GM12878 (cell line): Measurements from ENCODE around the gene GALNT16.

ENCODE experiments used
- CEBPB ChIP-seq, 2 experiments: fragments of 150-350 bp in 1 of 2; IDR thresholded peaks; 2 replicates each; pipeline ENCODE4 v1.6.1; 2012 to 2014; ENCODE audit warnings: low read depth in 2 of 2, low read length in 2 of 2, borderline replicate concordance in 1 of 2, inconsistent platforms in 1 of 2
- SP1 ChIP-seq: IDR thresholded peaks from one replicate; pipeline ENCODE4 v1.6.1; 2011; ENCODE audit warnings: low read depth, low read length
- TAF1 ChIP-seq: IDR thresholded peaks from 2 replicates; pipeline ENCODE4 v1.6.1; 2011; ENCODE audit warnings: mild to moderate bottlenecking, low read depth, low read length, borderline replicate concordance
- ZBTB4 ChIP-seq: fragments of 450-650 bp; formaldehyde crosslinking; IDR thresholded peaks from 2 replicates; pipeline ENCODE4 v1.4.0; 2022; ENCODE audit warnings: mild to moderate bottlenecking, moderate library complexity
- TF ChIP-seq, protein P1 (sequence below), 3 experiments: IDR thresholded peaks in 2 of 3; conservative IDR thresholded peaks in 1 of 3; 2 replicates each; pipeline ENCODE4 v1.5.1; 2011; ENCODE audit warnings: low read depth in 3 of 3, low read length in 3 of 3, mild to moderate bottlenecking in 3 of 3, control low read depth in 2 of 3, moderate library complexity in 2 of 3, inconsistent platforms in 1 of 3, mixed read lengths in 1 of 3; ENCODE audit not compliant: control insufficient read depth in 2 of 3, insufficient read depth in 1 of 3; ENCODE audit errors: extremely low read depth in 1 of 3

DNA sequence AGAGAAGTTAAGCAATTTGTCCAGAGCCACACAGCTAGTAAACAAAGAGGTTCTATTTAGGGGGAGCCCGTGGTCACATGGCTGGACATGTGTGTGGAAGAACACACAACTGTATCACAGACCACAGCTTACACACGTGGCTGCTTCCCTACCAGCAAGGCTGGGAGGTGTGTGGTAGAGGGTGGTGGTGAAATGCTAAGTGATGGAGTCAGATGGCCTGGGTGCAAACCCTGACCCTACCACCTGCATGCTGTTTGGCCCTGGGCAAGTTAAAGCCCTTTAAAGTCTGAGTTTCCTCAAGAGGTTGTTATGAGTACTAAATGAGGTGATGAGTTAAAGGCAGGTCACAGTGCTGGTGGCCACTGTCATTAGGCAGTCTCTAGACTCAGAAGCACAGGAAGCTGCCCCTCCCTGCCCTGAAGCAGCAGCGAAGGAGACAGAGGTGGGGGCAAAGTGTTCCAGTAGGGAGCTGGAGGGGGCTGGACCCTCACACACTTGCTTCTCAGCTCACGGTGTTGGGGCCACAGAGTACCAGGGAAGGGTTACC lies 73.9 kb downstream of the GALNT16 start:
- TF ChIP-seq CEBPB (IDR thresholded peaks at IDR 0.05; ENCODE audit: borderline replicate concordance in 1 of 2, low read depth in 2 of 2, low read length in 2 of 2) (no peak), SP1 (no peak), TAF1 (no peak), ZBTB4 (CRISPR knock-in tag) (no peak)
- TF ChIP-seq, protein P1, sequence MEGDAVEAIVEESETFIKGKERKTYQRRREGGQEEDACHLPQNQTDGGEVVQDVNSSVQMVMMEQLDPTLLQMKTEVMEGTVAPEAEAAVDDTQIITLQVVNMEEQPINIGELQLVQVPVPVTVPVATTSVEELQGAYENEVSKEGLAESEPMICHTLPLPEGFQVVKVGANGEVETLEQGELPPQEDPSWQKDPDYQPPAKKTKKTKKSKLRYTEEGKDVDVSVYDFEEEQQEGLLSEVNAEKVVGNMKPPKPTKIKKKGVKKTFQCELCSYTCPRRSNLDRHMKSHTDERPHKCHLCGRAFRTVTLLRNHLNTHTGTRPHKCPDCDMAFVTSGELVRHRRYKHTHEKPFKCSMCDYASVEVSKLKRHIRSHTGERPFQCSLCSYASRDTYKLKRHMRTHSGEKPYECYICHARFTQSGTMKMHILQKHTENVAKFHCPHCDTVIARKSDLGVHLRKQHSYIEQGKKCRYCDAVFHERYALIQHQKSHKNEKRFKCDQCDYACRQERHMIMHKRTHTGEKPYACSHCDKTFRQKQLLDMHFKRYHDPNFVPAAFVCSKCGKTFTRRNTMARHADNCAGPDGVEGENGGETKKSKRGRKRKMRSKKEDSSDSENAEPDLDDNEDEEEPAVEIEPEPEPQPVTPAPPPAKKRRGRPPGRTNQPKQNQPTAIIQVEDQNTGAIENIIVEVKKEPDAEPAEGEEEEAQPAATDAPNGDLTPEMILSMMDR (IDR thresholded peaks at IDR 0.05 in 2 of 3, conservative IDR thresholded peaks at IDR 0.05 in 1 of 3; ENCODE audit: control insufficient read depth in 2 of 3, extremely low read depth in 1 of 3, insufficient read depth in 1 of 3, low read depth in 3 of 3, low read length in 3 of 3): no peak
